ENCODE measurements around the gene COL8A2. TPM values are rescaled to one million over a fixed set of nuclear protein-coding genes. Genes with fewer than 3 reads are reported as not detected.

Gene COL8A2
- total RNA-seq, 1 experiment from 2014 or later: 1.2 TPM

GRCh38 chr1:36076979-36077573 lies 47.9 kb downstream of the COL8A2 start:
- BruUV-seq (replicated peaks): no TSS peak
- Histone ChIP-seq H3K4me3 (ENCODE audit: low read depth in 2 of 2, low read length in 2 of 2) (no peak overlapping the region), H3K27ac (ENCODE audit: low read length) (no peak overlapping the region), H3K9me3 (ENCODE audit: control insufficient read depth, insufficient read depth, low read depth, low read length) (no peaks in the 10 kb centered on the region), H3K4me1 (ENCODE audit: control insufficient read depth, insufficient read depth, low read length) (no peaks in the 10 kb centered on the region), H3K36me3 (ENCODE audit: control insufficient read depth, insufficient read depth, low read length) (no peaks in the 10 kb centered on the region), H3K27me3 (ENCODE audit: control insufficient read depth, insufficient read depth, low read length) (no peaks in the 10 kb centered on the region)
- in situ Hi-C loops (cut with HindIII; ENCODE audit: low pct_unique_long_range_greater_than_20kb, low sequenced_read_pairs) (no loop called here), intact Hi-C loops (cut with micrococcal nuclease; ENCODE audit: unreplicated experiment) (no loop called here)
- TF ChIP-seq POLR2AphosphoS5 (IDR thresholded peaks at IDR 0.05; ENCODE audit: low read depth, low read length): no peak
- TF ChIP-seq CTCF (IDR thresholded peaks at IDR 0.05): no peak
- TF ChIP-seq TCF7L2 (IDR thresholded peaks at IDR 0.05; ENCODE audit: low read depth, low read length): no peak
- TF ChIP-seq SIN3A (IDR thresholded peaks at IDR 0.05; ENCODE audit: borderline replicate concordance, insufficient read depth, low read depth, low read length): no peak
- no peak for TF ChIP-seq REST (IDR thresholded peaks at IDR 0.05; ENCODE audit: insufficient read depth in 1 of 2, low read depth in 2 of 2, low read length in 1 of 2)
- ATAC-seq (no peak), DNase-seq (ENCODE audit: low read depth, low spot score) (no peak)
- ChIA-PET POLR2A (no interaction called here), CTCF (no interaction called here)

GRCh38 chr1:36070349-36070748 lies 54.7 kb downstream of the COL8A2 start:
- CTCF ChIA-PET: interaction anchor here (0.5 kb wide), 1 partner anchor 21 kb away, joined by 4 read pairs; no protein-coding TSS in a partner anchor
- in situ Hi-C loops (cut with HindIII; ENCODE audit: low pct_unique_long_range_greater_than_20kb, low sequenced_read_pairs): no loop called here

GRCh38 chr1:36068866-36069265 lies 56.2 kb downstream of the COL8A2 start:
- ChIA-PET CTCF (no interaction called here), POLR2A (no interaction called here)
- no peaks in the 10 kb centered on the region for H3K36me3 ChIP-seq (ENCODE audit: control insufficient read depth, insufficient read depth, low read length)
- H3K9me3 ChIP-seq (ENCODE audit: control insufficient read depth, insufficient read depth, low read depth, low read length): no peaks in the 10 kb centered on the region
- H3K4me1 ChIP-seq (ENCODE audit: control insufficient read depth, insufficient read depth, low read length): no peaks in the 10 kb centered on the region
- no peaks in the 10 kb centered on the region for H3K27me3 ChIP-seq (ENCODE audit: control insufficient read depth, insufficient read depth, low read length)
- TF ChIP-seq REST (IDR thresholded peaks at IDR 0.05; ENCODE audit: insufficient read depth in 1 of 2, low read depth in 2 of 2, low read length in 1 of 2) (no peak), TCF7L2 (IDR thresholded peaks at IDR 0.05; ENCODE audit: low read depth, low read length) (no peak), CTCF (IDR thresholded peaks at IDR 0.05) (no peak), SIN3A (IDR thresholded peaks at IDR 0.05; ENCODE audit: borderline replicate concordance, insufficient read depth, low read depth, low read length) (no peak), POLR2AphosphoS5 (IDR thresholded peaks at IDR 0.05; ENCODE audit: low read depth, low read length) (no peak)
- H3K27ac ChIP-seq (ENCODE audit: low read length): no peak overlapping the region
- in situ Hi-C loops (cut with HindIII; ENCODE audit: low pct_unique_long_range_greater_than_20kb, low sequenced_read_pairs): no loop called here
- H3K4me3 ChIP-seq (ENCODE audit: low read depth in 2 of 2, low read length in 2 of 2): no peak overlapping the region
- DNase-seq (ENCODE audit: low read depth, low spot score) (no peak), ATAC-seq (no peak)
- BruUV-seq (replicated peaks): no TSS peak
- intact Hi-C loops (cut with micrococcal nuclease; ENCODE audit: unreplicated experiment): no loop called here

More at GRCh38 chr1:36070349-36070748, 54.7 kb downstream of the COL8A2 start:
- H3K4me3 ChIP-seq (ENCODE audit: low read depth in 2 of 2, low read length in 2 of 2): no peak overlapping the region
- no peak for TF ChIP-seq TCF7L2 (IDR thresholded peaks at IDR 0.05; ENCODE audit: low read depth, low read length)
- no TSS peak for BruUV-seq (replicated peaks)
- ATAC-seq: no peak
- no peaks in the 10 kb centered on the region for H3K4me1 ChIP-seq (ENCODE audit: control insufficient read depth, insufficient read depth, low read length)
- no peak for DNase-seq (ENCODE audit: low read depth, low spot score)
- no peaks in the 10 kb centered on the region for H3K36me3 ChIP-seq (ENCODE audit: control insufficient read depth, insufficient read depth, low read length)
- POLR2A ChIA-PET: no interaction called here
- H3K9me3 ChIP-seq (ENCODE audit: control insufficient read depth, insufficient read depth, low read depth, low read length): no peaks in the 10 kb centered on the region
- H3K27ac ChIP-seq (ENCODE audit: low read length): no peak overlapping the region
- H3K27me3 ChIP-seq (ENCODE audit: control insufficient read depth, insufficient read depth, low read length): no peaks in the 10 kb centered on the region
- intact Hi-C loops (cut with micrococcal nuclease; ENCODE audit: unreplicated experiment): no loop called here

Measured in Panc1 (cell line).